AML-193 (cell line): ENCODE results near the gene CKB.
"Not testable (repeated sequence)": the region's sequence is repeated elsewhere in the genome, so short reads cannot be mapped to it uniquely, and the experiment has no call there.

Experiments
- DNase-seq, 2 experiments: peaks; one replicate each; lab custom pipeline; 2025; lab: John Stamatoyannopoulos, UW

The CKB gene

GRCh38 chr14:103512180-103512579, 10.4 kb downstream of the CKB start:
- not testable (repeated sequence) for DNase-seq

GRCh38 chr14:103510724-103511693, 11.6 kb downstream of the CKB start:
- no peak for DNase-seq

- DNase-seq, result no peak
Observed at GRCh38 chr14:103509864-103510723, 12.5 kb downstream of the CKB start.

GRCh38 chr14:103508521-103509329, 13.9 kb downstream of the CKB start:
- DNase-seq, result no peak

GRCh38 chr14:103507751-103508150, 14.9 kb downstream of the CKB start:
- no peak for DNase-seq

- no peak for DNase-seq
Observed at GRCh38 chr14:103504991-103505565, 17.6 kb downstream of the CKB start.

GRCh38 chr14:103503296-103503695, 19.3 kb downstream of the CKB start:
- no peak for DNase-seq

GRCh38 chr14:103502877-103503276, 19.8 kb downstream of the CKB start:
- DNase-seq, result no peak

GRCh38 chr14:103501921-103502669, 20.5 kb downstream of the CKB start:
- no peak for DNase-seq

- no peak for DNase-seq
Observed at GRCh38 chr14:103501041-103501870, 21.4 kb downstream of the CKB start.

- DNase-seq, result peak; percentile 49 to 53
Observed at GRCh38 chr14:103500148-103500990, 22.3 kb downstream of the CKB start.

- DNase-seq, result no peak
Observed at GRCh38 chr14:103499709-103500108, 22.9 kb downstream of the CKB start.

GRCh38 chr14:103496776-103497175, 25.9 kb downstream of the CKB start:
- DNase-seq, result no peak

GRCh38 chr14:103495854-103496253, 26.8 kb downstream of the CKB start:
- DNase-seq, result no peak

GRCh38 chr14:103492156-103492925, 30.3 kb downstream of the CKB start:
- no peak for DNase-seq

- no peak for DNase-seq
Observed at GRCh38 chr14:103491691-103492090, 30.9 kb downstream of the CKB start.

GRCh38 chr14:103489621-103490020, 33.0 kb downstream of the CKB start:
- DNase-seq, result no peak

- DNase-seq, result no peak
Observed at GRCh38 chr14:103488960-103489359, 33.7 kb downstream of the CKB start.
